Smooth muscle cell of the brain vasculature (primary cell): ENCODE results near the gene RGMA.

Source experiments
- DNase-seq: peaks from one replicate; pipeline ENCODE4 v3.0.0-alpha.2; 2012; ENCODE audit warnings: low read depth, low spot score

Gene RGMA, protein sequence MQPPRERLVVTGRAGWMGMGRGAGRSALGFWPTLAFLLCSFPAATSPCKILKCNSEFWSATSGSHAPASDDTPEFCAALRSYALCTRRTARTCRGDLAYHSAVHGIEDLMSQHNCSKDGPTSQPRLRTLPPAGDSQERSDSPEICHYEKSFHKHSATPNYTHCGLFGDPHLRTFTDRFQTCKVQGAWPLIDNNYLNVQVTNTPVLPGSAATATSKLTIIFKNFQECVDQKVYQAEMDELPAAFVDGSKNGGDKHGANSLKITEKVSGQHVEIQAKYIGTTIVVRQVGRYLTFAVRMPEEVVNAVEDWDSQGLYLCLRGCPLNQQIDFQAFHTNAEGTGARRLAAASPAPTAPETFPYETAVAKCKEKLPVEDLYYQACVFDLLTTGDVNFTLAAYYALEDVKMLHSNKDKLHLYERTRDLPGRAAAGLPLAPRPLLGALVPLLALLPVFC

DNA sequence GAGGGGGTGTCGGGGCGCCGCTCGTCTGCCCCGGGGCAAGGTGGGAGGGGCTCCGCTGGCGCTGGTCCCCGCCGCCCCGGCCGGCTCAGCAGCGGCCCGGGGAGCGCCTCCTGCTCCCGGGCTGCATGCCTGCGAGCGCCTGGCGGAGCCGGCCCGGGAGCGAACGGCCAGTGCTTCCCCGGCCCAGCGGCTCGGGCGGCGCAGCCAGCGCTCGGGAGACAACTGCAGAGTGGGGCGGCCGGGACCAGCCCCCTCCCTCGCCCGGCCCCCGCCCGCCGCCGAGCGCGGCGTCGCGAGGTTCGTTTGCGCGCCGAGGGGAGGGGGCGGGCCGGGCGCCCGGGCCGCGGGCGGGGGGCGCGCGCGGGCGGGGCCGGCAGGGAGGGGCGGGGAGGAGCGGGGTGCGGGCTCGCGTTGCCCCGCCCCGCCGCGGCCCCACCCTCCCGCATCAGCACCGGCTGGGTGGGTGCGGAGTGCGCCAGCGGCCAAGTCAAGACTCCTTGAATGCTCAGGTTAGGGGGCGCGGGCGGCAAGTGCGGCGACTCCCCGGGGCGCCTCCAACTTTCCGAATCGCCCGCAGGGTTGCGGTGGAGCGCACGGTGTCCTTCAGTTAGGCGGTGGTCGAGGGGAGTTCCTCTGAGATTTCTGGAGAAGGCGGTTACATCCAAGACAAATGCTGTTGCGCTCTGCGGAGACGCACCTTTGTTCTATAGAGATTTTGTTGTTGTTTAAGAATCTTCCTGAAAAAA, at the start of gene RGMA:
TSS of gene RGMA (minus strand) at position 231 of the 746 bp plus-strand sequence. CDS start 279 bp downstream, outside the sequence.
- DNase-seq = no peak

DNA sequence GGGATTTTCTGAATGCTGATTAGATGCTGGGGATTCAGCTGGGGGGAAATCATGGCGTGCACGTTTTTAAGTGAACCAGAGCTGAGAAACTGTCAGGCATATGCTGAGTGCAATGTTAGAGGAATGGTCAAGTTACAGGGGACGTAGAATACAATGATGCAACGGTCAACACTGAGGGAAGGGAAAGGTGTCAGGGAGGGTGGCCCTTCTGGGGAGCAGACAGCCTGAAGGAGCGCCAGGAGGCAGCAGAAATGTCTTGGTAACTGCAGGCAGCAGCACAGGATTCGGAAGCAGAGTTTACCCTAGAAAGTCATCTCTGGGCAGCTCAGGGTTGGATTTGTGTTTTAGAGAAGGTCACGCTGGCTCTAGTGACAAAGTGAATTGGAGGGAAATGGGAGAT, 47.6 kb upstream of the RGMA start:
- no peak for DNase-seq

- no peak for DNase-seq
These were observed 47.0 kb upstream of the RGMA start for GRCh38 chr15:93135997-93136397.

GRCh38 chr15:93135459-93135858, 46.4 kb upstream of the RGMA start:
- no peak for DNase-seq

DNA sequence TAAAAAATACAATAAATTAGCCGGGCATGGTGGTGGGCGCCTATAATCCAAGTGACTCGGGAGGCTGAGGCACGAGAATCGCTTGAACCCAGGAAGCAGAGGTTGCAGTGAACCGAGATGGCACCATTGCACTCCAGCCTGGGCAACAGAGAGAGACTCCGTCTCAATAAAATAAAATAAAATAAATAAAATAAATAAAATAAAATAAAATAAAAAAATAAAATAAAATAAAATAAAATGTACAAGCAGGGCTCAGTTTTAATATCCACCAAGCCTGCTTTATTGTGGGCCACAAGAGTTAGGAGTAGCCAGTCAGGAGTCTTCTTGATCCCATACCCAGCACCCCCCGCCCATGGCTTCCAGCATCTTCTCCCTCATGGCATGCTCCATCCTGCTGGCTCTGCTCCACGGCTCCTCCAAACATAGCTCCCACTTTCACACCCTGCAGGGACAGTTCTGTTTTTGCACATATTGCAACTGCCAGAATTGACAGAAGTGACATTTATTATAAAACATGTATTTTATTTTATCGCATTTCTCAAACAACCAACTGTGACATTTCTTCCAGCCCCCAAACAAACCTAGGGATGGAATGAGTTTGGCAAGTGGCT, 42.6 kb upstream of the RGMA start:
- DNase-seq = no peak

GRCh38 chr15:93129702-93130488, 40.9 kb upstream of the RGMA start:
- no peak for DNase-seq

DNA sequence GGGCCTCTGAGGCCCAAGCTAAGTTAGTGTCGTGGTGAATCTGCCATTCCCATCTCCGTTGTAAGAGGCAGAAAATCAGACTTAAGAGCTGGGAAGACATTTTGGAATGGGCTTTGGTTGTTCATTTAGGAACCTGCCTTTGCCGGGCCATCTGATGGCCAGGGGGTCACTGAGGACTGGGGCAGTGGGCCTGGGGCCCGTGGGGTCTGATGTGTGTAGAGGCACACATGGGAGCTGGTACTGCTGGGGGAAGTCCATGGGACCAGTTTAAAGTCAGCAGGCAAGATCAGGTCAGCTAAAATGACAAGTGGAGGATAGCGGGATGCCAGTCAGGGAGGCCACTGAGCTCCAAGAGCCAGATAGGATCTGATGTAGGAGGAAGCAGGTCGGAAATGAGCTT, 38.3 kb upstream of the RGMA start:
- DNase-seq = no peak

DNA sequence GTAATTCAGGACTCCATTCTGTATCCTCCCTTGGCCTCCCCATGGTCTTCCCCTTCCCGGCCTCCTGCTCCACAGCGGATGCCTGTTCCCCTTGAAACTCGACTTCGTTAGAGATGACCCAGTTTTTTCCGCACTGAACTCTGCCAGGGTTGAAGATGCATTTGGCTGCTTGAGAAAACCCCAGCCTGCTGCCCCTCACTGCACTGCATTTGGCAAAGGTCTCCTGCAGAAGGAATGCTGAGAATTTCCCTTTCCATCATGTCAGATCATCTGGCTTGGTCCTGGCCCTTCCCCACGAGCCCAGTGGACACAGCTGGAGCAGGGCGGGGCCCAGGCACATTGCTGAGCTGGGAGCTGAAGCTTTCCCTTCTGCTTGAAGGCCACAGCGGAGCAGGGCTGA, 37.6 kb upstream of the RGMA start:
- DNase-seq = no peak

- no peak for DNase-seq
These were observed 37.1 kb upstream of the RGMA start for GRCh38 chr15:93126148-93126547.

- no peak for DNase-seq
These were observed 35.1 kb upstream of the RGMA start for GRCh38 chr15:93124126-93124525.

- no peak for DNase-seq
These were observed 33.2 kb upstream of the RGMA start for GRCh38 chr15:93121973-93122910.

- DNase-seq = no peak
These were observed 32.1 kb upstream of the RGMA start for GRCh38 chr15:93121107-93121506.

DNA sequence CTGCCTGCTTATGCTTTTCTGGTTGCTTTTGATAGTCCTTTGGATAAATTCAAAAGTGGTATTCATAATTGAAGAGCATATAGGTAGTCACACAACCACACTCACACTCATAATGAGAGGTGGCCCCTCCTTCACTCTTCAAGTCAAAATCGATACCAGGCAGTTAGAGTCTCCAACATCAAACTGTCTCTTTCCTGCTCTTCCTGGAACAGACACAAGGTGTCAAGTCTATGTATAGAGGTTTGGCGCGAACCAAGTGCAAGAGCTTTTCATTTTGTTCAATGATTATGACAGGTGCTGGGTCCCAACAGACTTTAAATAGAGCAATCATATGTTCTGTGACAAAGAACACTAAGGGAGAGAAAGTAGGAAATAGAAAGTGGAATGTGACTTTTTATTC, 29.9 kb upstream of the RGMA start:
- DNase-seq = no peak

DNA sequence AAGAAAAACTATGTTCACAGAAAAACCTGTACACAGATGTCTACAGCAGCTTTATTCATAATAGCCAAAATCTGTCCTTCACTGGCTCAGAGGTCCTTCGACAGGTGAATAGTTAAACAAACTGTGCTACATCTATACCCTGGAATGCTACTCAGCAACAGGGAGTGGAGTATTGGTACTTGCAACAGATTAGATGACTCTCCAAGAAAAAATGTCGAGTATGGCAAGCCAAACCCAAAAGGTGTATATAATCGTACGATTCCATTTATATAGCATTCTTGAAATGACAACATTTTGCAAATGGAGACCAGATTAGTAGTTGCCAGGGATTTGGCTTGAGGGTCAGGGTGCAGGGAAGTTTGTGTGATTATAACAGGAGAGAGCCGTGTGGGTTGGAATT, 22.4 kb upstream of the RGMA start:
- no peak for DNase-seq

DNA sequence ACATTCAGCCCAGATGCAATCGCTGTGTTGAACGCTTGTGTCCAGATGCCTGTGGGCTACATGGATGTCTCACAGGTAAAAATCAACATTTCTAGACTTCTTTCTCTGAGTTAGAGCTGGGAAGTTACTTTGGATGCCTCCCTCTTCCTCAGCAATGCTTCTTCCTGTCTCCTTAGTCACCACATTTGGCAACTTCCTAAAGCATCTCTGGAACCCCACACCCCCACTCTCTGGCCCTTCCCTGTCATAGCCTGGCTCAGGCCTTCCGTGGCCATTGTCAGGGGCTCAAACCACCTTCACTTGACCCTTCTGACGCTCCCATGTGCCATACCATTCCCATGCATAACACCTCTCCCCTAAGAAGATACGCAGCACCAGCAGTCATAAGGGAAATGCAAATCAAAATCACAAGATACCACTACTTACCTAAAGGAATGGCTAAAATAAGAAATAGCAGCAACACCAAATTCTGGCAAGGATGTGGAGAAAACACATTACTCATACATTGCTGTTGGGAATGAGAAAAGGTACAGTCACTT, 21.6 kb upstream of the RGMA start:
- no peak for DNase-seq

- DNase-seq = no peak
These were observed 20.5 kb upstream of the RGMA start for GRCh38 chr15:93109336-93110102.

DNA sequence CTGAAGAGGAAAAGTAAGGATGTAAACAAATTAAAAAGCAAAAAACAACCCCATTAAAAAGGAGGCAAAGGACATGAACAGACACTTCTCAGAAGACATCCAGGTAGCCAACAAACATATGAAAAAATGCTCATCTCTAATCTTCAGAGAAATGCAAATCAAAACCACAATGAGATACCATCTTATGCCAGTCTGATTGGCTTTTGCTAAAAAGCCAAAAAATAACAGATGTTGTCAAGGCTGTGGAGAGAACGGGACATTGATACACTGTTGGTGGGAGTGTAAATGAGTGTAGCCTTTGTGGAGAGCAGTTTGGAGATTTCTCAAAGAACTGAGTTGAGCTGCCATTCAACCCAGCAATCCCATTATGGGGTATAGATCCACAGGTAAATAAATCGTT, 18.6 kb upstream of the RGMA start:
- no peak for DNase-seq

DNA sequence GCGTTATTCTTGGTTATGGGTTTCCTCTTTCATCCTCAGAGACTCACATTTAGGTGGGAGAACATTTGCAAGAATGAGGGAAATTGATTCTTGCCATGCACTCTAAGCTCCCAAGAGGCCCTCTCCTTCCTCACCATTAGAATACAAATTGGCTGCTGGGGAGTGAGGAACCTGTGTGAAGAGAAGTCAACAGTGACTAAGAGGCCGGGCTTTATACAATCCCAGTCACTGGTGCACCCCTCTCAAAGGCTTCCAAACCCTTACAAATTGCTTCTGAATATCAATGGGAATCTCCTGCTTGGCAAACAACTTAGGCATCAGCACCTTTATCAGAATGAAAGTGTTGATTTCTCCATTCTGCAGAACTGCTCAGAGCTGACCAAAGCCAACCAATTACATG, 16.5 kb upstream of the RGMA start:
- no peak for DNase-seq

DNA sequence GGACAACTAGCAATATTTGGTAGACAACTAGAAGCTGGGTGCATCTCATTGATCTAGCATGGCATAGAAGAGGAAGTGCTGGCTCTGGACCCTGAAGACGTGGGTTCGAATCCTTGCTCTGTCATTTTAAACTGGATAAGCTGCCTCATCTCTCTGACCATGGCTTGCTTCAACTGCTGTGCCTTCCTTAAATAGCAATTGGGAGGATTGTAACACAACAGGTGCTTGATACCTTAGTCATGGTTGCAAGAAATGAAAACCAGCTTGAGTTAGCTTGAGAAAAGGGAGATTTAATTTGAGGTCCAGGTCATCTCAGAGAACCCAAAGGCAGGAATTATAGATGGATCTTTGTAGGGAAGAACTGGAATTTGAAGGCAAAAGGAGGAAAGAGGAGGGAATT, 14.8 kb upstream of the RGMA start:
- no peak for DNase-seq

DNA sequence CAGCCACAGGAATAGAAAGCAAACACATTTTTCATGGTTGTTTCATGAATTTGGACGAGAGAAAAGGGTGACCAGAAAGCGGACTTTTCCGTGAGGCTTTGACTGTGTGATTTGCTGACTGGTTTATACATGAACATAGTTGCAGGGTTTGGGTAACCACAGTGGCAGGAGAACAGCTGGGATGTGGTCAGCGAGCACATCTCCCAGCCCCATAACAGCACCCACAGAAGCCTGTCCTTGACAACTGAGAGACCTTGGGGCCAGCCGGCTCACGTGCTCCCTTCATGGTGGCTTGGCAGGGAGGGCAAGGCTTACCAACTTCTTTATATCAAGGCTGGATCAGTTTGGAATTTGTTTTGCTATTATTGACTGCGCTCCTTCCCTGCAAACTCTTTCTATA, 13.2 kb upstream of the RGMA start:
- DNase-seq = no peak
